Measurements from ENCODE around the gene NBAS. TPM values are rescaled to one million over a fixed set of nuclear protein-coding genes. Genes with fewer than 3 reads are reported as not detected.

The NBAS gene
- total RNA-seq, 1 experiment from 2014 or later, result 28.9 TPM

- no peak overlapping the region for H3K4me3 ChIP-seq
- ChIA-PET POLR2A (ENCODE audit: unreplicated experiment) (no interaction called here), CTCF (no interaction called here)
- no peak overlapping the region for H3K4me2 ChIP-seq
- no peak overlapping the region for H2AFZ ChIP-seq
- H3K9me2 ChIP-seq (ENCODE audit: insufficient read depth), result no peaks in the 10 kb centered on the region
- TF ChIP-seq CTCF (conservative IDR thresholded peaks at IDR 0.05), result no peak
- no peak for TF ChIP-seq EZH2 (IDR thresholded peaks at IDR 0.05; ENCODE audit: low read depth)
- no peaks in the 10 kb centered on the region for H3K27me3 ChIP-seq (ENCODE audit: insufficient read depth, low read depth)
- no peaks in the 10 kb centered on the region for H4K20me1 ChIP-seq (ENCODE audit: insufficient read depth)
- no peaks in the 10 kb centered on the region for H3K9me3 ChIP-seq (ENCODE audit: insufficient read depth, low read depth)
- no TSS peak for BruUV-seq (replicated peaks)
- intact Hi-C loops (cut with micrococcal nuclease; ENCODE audit: unreplicated experiment), result no loop called here
- no peaks in the 10 kb centered on the region for H3K4me1 ChIP-seq (replicated peaks; ENCODE audit: insufficient read depth)
- no peak overlapping the region for H3K27ac ChIP-seq
- no peaks in the 10 kb centered on the region for H3K79me2 ChIP-seq (ENCODE audit: low read depth)
- DNase-seq, result no peak
- no peaks in the 10 kb centered on the region for H3F3A ChIP-seq (ENCODE audit: insufficient read depth, low read depth)
- no peaks in the 10 kb centered on the region for H3K36me3 ChIP-seq (ENCODE audit: low read depth)
Observed at GRCh38 chr2:15119722-15120175, 441.4 kb downstream of the NBAS start.

DNA sequence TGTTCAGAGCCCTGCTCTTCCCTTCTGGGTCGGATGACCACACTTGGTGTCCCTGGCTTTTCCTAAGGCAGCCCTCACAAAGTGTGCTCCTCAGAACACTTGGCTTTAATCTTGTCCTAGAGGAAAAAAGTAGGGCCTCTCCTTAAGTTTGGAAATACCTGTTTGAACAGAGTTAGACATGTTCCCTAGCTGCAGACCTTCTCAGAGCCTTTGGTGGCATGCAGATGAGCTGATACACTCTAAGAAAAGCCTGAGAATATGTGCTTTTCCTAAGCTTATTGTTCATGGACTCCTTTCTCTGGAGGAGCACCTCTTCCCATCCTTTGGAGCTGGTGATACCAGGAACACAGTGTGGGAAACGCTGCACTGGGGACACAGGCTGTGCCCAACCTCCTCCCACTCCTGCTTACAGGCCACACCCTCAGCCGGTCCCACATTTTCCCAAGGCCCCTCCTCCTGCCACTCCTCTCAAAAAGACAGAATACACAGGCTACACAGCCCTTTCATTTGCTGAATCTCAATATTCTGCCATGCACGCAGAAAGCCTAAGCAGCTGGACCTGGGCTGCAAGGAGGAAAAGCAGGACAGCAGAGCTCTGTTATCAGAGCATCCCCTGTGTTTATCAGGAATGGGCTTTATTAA, 443.6 kb downstream of the NBAS start:
- Histone ChIP-seq H4K20me1 (ENCODE audit: insufficient read depth) (no peaks in the 10 kb centered on the region), H3K27ac (no peak overlapping the region), H3K4me3 (no peak overlapping the region), H3K79me2 (ENCODE audit: low read depth) (no peaks in the 10 kb centered on the region), H3F3A (ENCODE audit: insufficient read depth, low read depth) (no peaks in the 10 kb centered on the region), H3K4me2 (no peak overlapping the region), H3K36me3 (ENCODE audit: low read depth) (no peaks in the 10 kb centered on the region), H3K9me2 (ENCODE audit: insufficient read depth) (no peaks in the 10 kb centered on the region), H3K4me1 (replicated peaks; ENCODE audit: insufficient read depth) (no peaks in the 10 kb centered on the region), H3K27me3 (ENCODE audit: insufficient read depth, low read depth) (no peaks in the 10 kb centered on the region), H2AFZ (no peak overlapping the region), H3K9me3 (ENCODE audit: insufficient read depth, low read depth) (no peaks in the 10 kb centered on the region)
- no peak for TF ChIP-seq EZH2 (IDR thresholded peaks at IDR 0.05; ENCODE audit: low read depth)
- no peak for TF ChIP-seq CTCF (conservative IDR thresholded peaks at IDR 0.05)
- intact Hi-C loops (cut with micrococcal nuclease; ENCODE audit: unreplicated experiment), result no loop called here
- ChIA-PET CTCF (no interaction called here), POLR2A (ENCODE audit: unreplicated experiment) (no interaction called here)
- no TSS peak for BruUV-seq (replicated peaks)
- no peak for DNase-seq

Other genes starting within 250 kb of the NBAS start
- 54.2 and 70.7 TPM in 2 replicates for gene DDX1, start 30.5 kb upstream of the NBAS start, total RNA-seq (2021)